ENCODE measurements around the gene OTUB2. TPM values are rescaled to one million over a fixed set of nuclear protein-coding genes. Genes with fewer than 3 reads are reported as not detected.

OTUB2 gene
- total and polyA plus RNA-seq, 2 donors (not counting 3 experiments of a cell fraction or from before 2014, with no cell fraction given): 0.70 to 1.6 TPM

- no peaks in the 10 kb centered on the region for H3K27me3 ChIP-seq (ENCODE audit: control insufficient read depth in 2 of 2, insufficient read depth in 2 of 2, low read length in 2 of 2)
- H3K9me1 ChIP-seq (replicated peaks; ENCODE audit: control insufficient read depth, extremely low read depth, insufficient read depth, low read length): no peaks in the 10 kb centered on the region
- no TSS peak for BruUV-seq (replicated peaks)
- dilution Hi-C loops (cut with MboI; ENCODE audit: extremely low pct_ligation_motif_present, low sequenced_read_pairs) (no loop called here), intact Hi-C loops (cut with micrococcal nuclease) (no loop called here)
- ChIA-PET CTCF (no interaction called here), POLR2A (no interaction called here)
- FAIRE-seq: no peak
- TF ChIP-seq EZH2 (IDR thresholded peaks at IDR 0.05; ENCODE audit: borderline replicate concordance, low read depth, low read length, severe bottlenecking) (no peak), POLR2A (IDR thresholded peaks at IDR 0.05; ENCODE audit: low read depth, low read length) (no peak), FOS (IDR thresholded peaks at IDR 0.05; ENCODE audit: borderline replicate concordance, insufficient read depth, low read length) (no peak), MYC (IDR thresholded peaks at IDR 0.05; ENCODE audit: low read depth, low read length) (no peak), JUN (IDR thresholded peaks at IDR 0.05; ENCODE audit: borderline replicate concordance, insufficient read depth, insufficient read length, low read depth) (no peak), GATA2 (IDR thresholded peaks at IDR 0.05; ENCODE audit: insufficient read depth, insufficient read length, low read depth, low read length) (no peak), POLR2AphosphoS5 (IDR thresholded peaks at IDR 0.05; ENCODE audit: insufficient read depth, low read depth, low read length) (no peak)
- TF ChIP-seq, protein P1, sequence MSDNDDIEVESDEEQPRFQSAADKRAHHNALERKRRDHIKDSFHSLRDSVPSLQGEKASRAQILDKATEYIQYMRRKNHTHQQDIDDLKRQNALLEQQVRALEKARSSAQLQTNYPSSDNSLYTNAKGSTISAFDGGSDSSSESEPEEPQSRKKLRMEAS (IDR thresholded peaks at IDR 0.05; ENCODE audit: insufficient read depth, insufficient read length): no peak
- DNase-seq (ENCODE audit: low read depth, low spot score): no peak
- H3K27ac ChIP-seq (ENCODE audit: insufficient read depth, low read depth, low read length): no peak overlapping the region
- no peak overlapping the region for H2AFZ ChIP-seq (ENCODE audit: low read depth, low read length)
- H3K9me3 ChIP-seq (replicated peaks; ENCODE audit: control insufficient read depth, insufficient read depth, low read length): no peaks in the 10 kb centered on the region
- no peaks in the 10 kb centered on the region for H3K4me1 ChIP-seq (ENCODE audit: control insufficient read depth, extremely low read depth, insufficient read depth, low read length)
- no peak overlapping the region for H3K9ac ChIP-seq (replicated peaks; ENCODE audit: extremely low read depth, insufficient read depth, low read length)
- H3K79me2 ChIP-seq (ENCODE audit: control insufficient read depth, insufficient read depth, low read length): no peaks in the 10 kb centered on the region
- no peaks in the 10 kb centered on the region for H3K36me3 ChIP-seq (ENCODE audit: control insufficient read depth in 2 of 2, extremely low read depth in 1 of 2, insufficient read depth in 2 of 2, low read length in 2 of 2)
- H3K4me2 ChIP-seq (ENCODE audit: insufficient read depth, low read length): no peak overlapping the region
- no peak overlapping the region for H3K4me3 ChIP-seq (replicated peaks in 1 of 3; ENCODE audit: insufficient read depth in 1 of 3, low read depth in 1 of 3, low read length in 3 of 3)
- H4K20me1 ChIP-seq (replicated peaks; ENCODE audit: control insufficient read depth, extremely low read depth, insufficient read depth, low read length): no peaks in the 10 kb centered on the region
Measured at GRCh38 chr14:94088516-94088915, 62.4 kb downstream of the OTUB2 start.

DNA sequence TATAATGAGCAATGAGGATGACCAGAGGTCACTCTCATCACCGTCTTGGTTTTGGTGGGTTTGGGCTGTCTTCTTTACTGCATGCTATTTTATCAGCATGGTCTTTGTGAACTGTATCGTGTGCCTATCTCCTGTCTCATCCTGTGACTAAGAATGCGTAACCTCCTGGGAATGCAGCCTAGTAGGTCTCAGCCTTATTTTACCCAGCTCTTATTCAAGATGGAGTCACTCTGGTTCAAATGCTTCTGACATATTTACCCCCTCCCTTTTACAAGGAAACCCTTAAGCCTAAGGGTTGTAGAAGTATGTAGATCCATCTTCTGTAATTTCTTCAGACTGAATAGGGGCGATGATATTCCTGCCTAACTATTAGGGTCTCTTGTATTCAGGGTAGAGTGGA lies 63.3 kb downstream of the OTUB2 start:
- POLR2A ChIA-PET: no interaction called here

More for the DNA sequence above, 63.3 kb downstream of the OTUB2 start:
- peak; percentile 46 for TF ChIP-seq GATA2 (IDR thresholded peaks at IDR 0.05; ENCODE audit: insufficient read depth, insufficient read length, low read depth, low read length)
- no peak for TF ChIP-seq POLR2AphosphoS5 (IDR thresholded peaks at IDR 0.05; ENCODE audit: insufficient read depth, low read depth, low read length)
- Histone ChIP-seq H3K27ac (ENCODE audit: insufficient read depth, low read depth, low read length) (no peak overlapping the region), H3K36me3 (ENCODE audit: control insufficient read depth in 2 of 2, extremely low read depth in 1 of 2, insufficient read depth in 2 of 2, low read length in 2 of 2) (no peaks in the 10 kb centered on the region), H3K79me2 (ENCODE audit: control insufficient read depth, insufficient read depth, low read length) (no peaks in the 10 kb centered on the region), H3K9me1 (replicated peaks; ENCODE audit: control insufficient read depth, extremely low read depth, insufficient read depth, low read length) (no peaks in the 10 kb centered on the region), H2AFZ (ENCODE audit: low read depth, low read length) (no peak overlapping the region), H4K20me1 (replicated peaks; ENCODE audit: control insufficient read depth, extremely low read depth, insufficient read depth, low read length) (no peaks in the 10 kb centered on the region), H3K4me1 (ENCODE audit: control insufficient read depth, extremely low read depth, insufficient read depth, low read length) (no peaks in the 10 kb centered on the region), H3K9ac (replicated peaks; ENCODE audit: extremely low read depth, insufficient read depth, low read length) (no peak overlapping the region), H3K4me3 (replicated peaks in 1 of 3; ENCODE audit: insufficient read depth in 1 of 3, low read depth in 1 of 3, low read length in 3 of 3) (no peak overlapping the region), H3K27me3 (ENCODE audit: control insufficient read depth in 2 of 2, insufficient read depth in 2 of 2, low read length in 2 of 2) (no peaks in the 10 kb centered on the region), H3K4me2 (ENCODE audit: insufficient read depth, low read length) (no peak overlapping the region), H3K9me3 (replicated peaks; ENCODE audit: control insufficient read depth, insufficient read depth, low read length) (no peaks in the 10 kb centered on the region)
- BruUV-seq (replicated peaks): no TSS peak
- dilution Hi-C loops (cut with MboI; ENCODE audit: extremely low pct_ligation_motif_present, low sequenced_read_pairs) (no loop called here), intact Hi-C loops (cut with micrococcal nuclease) (no loop called here)
- FAIRE-seq (no peak), DNase-seq (ENCODE audit: low read depth, low spot score) (no peak)
- CTCF ChIA-PET: no interaction called here
